GM12891 (cell line): Measurements from ENCODE around the gene ZNF205.

ENCODE experiments used
- DNase-seq: peaks from one replicate; pipeline ENCODE4 v3.0.0; 2011; ENCODE audit warnings: low spot score; ENCODE audit not compliant: insufficient read length
- FAIRE-seq: peaks from 2 replicates; lab custom pipeline; 2011; peaks lifted over from hg19 to GRCh38; lab: Jason Lieb, UNC
- PAX5 ChIP-seq: IDR thresholded peaks from 2 replicates; pipeline ENCODE4 v1.6.1; 2011; ENCODE audit warnings: low read length, moderate library complexity, mild to moderate bottlenecking; ENCODE audit not compliant: insufficient read depth, severe bottlenecking
- POLR2A ChIP-seq: IDR thresholded peaks from 2 replicates; pipeline ENCODE4 v1.6.1; 2011; ENCODE audit warnings: low read depth, low read length, control low read depth
- POLR2AphosphoS5 ChIP-seq: IDR thresholded peaks from 2 replicates; pipeline ENCODE4 v1.6.1; 2011; ENCODE audit warnings: low read depth, low read length, control low read depth
- POU2F2 ChIP-seq: IDR thresholded peaks from 2 replicates; pipeline ENCODE4 v1.6.1; 2011; ENCODE audit warnings: low read depth, mild to moderate bottlenecking, control low read depth, low read length, moderate library complexity
- SPI1 ChIP-seq: IDR thresholded peaks from 2 replicates; pipeline ENCODE4 v1.6.1; 2011; ENCODE audit warnings: low read depth, low read length, control low read depth
- TAF1 ChIP-seq: IDR thresholded peaks from 2 replicates; pipeline ENCODE4 v1.6.1; 2011; ENCODE audit warnings: low read depth, low read length, control low read depth

ZNF205 gene

DNA sequence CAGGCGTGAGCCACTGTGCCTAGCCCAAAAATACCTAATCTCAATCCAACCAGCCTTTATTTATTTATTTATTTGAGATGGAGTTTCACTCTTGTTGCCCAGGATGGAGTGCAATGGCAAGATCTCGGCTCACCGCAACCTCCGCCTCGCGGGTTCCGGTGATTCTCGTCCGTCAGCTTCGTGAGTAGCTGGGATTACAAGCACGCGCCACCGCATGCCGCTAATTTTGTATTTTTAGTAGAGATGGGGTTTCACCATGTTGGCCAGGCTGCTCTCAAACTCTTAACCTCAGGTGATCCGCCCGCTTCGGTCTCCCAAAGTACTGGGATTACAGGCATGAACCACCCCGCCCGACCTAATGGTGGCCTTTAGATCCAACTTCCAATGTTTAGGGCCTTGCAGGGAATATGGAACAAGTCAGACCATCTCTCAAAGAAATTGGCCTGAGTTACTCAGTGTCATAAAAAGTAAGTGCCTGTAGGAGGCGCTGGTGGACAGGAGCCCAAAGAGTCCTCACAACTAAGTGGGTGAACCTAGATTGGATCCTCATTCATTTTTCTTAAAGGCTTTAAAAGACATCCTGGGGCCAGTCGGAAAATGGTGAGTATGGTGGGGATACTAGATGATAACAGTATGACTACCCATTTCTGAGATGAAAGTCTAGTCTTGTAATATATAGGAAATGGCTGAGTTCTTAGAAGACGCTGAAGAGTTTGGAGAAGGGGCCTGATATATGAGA lies 17.9 kb upstream of the ZNF205 start:
- no peak for DNase-seq
- TF ChIP-seq PAX5 (no peak), POLR2A (no peak)
- peak; percentile 35 for FAIRE-seq

- TF ChIP-seq SPI1 (0 out of 2 replicates have a peak, but pooled peaks have one; percentile 2), POLR2A (no peak), POLR2AphosphoS5 (no peak), TAF1 (no peak)
- DNase-seq (peak; percentile 81), FAIRE-seq (peak; percentile 72)
Measured at GRCh38 chr16:3095869-3096268, 16.5 kb upstream of the ZNF205 start.

DNA sequence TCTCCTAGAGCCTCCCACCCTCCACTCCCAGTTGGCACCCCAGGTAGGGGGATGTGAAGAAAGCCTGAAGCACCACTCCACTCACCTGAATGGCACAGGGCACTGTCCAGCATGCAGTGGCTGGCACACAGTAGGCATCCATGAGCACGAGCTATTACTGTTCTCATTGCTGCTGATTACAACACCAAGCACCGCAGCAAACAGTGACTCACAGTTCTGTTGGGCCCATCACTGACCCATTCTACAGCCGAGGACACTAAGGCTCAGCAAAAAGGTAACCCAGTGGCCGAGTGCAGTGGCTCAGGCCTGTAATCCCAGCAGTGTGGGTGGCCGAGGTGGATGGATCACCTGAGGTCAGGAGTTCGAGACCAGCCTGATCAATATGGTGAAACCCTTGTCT lies 16.0 kb upstream of the ZNF205 start:
- FAIRE-seq, result peak; percentile 20
- DNase-seq, result no peak
- TF ChIP-seq SPI1 (no peak), TAF1 (no peak), POU2F2 (no peak)

- FAIRE-seq (no peak), DNase-seq (no peak)
- TF ChIP-seq PAX5, result no peak
- no peak for TF ChIP-seq POLR2AphosphoS5
- TF ChIP-seq POLR2A, result no peak
- TF ChIP-seq TAF1, result no peak
- no peak for TF ChIP-seq SPI1
- TF ChIP-seq POU2F2, result no peak
Measured at GRCh38 chr16:3097266-3097665, 15.1 kb upstream of the ZNF205 start.

- FAIRE-seq, result no peak
- TF ChIP-seq PAX5 (no peak), TAF1 (no peak), POLR2A (no peak), POLR2AphosphoS5 (no peak), POU2F2 (no peak), SPI1 (no peak)
Measured at GRCh38 chr16:3098459-3099394, 13.7 kb upstream of the ZNF205 start, which contains the start of gene ZSCAN10. Gene ZSCAN10 (minus strand): TSS chr16:3099294. CDS start chr16:3092937, 6,357 bp downstream.

GRCh38 chr16:3099395-3099731 lies 13.0 kb upstream of the ZNF205 start:
- FAIRE-seq (no peak), DNase-seq (no peak)
- TF ChIP-seq POLR2A, result no peak

More at GRCh38 chr16:3098459-3099394, 13.7 kb upstream of the ZNF205 start, which contains the start of gene ZSCAN10:
- no peak for DNase-seq

GRCh38 chr16:3099732-3100499 lies 12.5 kb upstream of the ZNF205 start:
- FAIRE-seq (peak; percentile 72), DNase-seq (peak; percentile 93)
- TF ChIP-seq POU2F2, result no peak
- no peak for TF ChIP-seq TAF1
- TF ChIP-seq SPI1, result no peak
- no peak for TF ChIP-seq PAX5
- TF ChIP-seq POLR2A, result no peak
- TF ChIP-seq POLR2AphosphoS5, result no peak

GRCh38 chr16:3101018-3101840 lies 11.2 kb upstream of the ZNF205 start:
- peak; percentile 64 for DNase-seq
- no peak for TF ChIP-seq POLR2A
- TF ChIP-seq TAF1, result no peak
- TF ChIP-seq POU2F2, result no peak
- no peak for TF ChIP-seq PAX5
- TF ChIP-seq SPI1, result no peak
- TF ChIP-seq POLR2AphosphoS5, result no peak
- FAIRE-seq, result peak; percentile 84

- DNase-seq (no peak), FAIRE-seq (no peak)
- TF ChIP-seq POLR2AphosphoS5 (no peak), SPI1 (no peak), TAF1 (no peak), POU2F2 (no peak), POLR2A (no peak), PAX5 (no peak)
Measured at GRCh38 chr16:3101841-3102470, 10.4 kb upstream of the ZNF205 start.
